Lower leg skin (tissue), 3 donors: ENCODE measurements around the gene LOXL3.

ENCODE experiments used
- POLR2A ChIP-seq, 2 donors: fragments of 450-650 bp; IDR thresholded peaks; one replicate each; pipeline ENCODE4 v1.6.1; 2016 to 2017; ENCODE audit warnings: antibody characterized with exemption in 2 of 2, mild to moderate bottlenecking in 1 of 2, moderate library complexity in 1 of 2
- TF ChIP-seq, protein P1 (sequence below), 3 donors: fragments of 450-650 bp; IDR thresholded peaks; one replicate each; pipeline ENCODE4 v1.5.1; 2016; ENCODE audit warnings: antibody characterized with exemption in 3 of 3, mild to moderate bottlenecking in 3 of 3, moderate library complexity in 2 of 3

DNA sequence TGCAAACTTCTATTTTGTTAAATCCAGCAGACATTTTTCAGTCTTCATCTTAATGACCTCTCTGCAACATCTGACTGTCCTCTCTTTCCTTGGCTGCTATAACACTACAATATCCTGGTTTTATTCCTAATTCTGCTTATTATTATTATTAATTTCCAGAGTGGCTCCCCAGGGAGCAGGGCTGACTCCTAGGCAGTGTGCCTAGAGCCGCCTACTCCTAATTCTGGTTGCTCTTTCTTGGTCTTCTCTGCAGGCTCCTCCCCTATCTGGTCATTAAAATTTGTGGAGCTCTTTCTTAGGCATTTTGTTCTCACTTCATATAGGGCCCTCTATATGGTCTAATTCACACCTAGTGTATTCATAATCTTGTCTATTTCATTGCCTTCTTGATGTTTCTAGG lies 10.8 kb downstream of the LOXL3 start:
- TF ChIP-seq, protein P1, sequence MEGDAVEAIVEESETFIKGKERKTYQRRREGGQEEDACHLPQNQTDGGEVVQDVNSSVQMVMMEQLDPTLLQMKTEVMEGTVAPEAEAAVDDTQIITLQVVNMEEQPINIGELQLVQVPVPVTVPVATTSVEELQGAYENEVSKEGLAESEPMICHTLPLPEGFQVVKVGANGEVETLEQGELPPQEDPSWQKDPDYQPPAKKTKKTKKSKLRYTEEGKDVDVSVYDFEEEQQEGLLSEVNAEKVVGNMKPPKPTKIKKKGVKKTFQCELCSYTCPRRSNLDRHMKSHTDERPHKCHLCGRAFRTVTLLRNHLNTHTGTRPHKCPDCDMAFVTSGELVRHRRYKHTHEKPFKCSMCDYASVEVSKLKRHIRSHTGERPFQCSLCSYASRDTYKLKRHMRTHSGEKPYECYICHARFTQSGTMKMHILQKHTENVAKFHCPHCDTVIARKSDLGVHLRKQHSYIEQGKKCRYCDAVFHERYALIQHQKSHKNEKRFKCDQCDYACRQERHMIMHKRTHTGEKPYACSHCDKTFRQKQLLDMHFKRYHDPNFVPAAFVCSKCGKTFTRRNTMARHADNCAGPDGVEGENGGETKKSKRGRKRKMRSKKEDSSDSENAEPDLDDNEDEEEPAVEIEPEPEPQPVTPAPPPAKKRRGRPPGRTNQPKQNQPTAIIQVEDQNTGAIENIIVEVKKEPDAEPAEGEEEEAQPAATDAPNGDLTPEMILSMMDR (IDR thresholded peaks at IDR 0.05), result no peak
- TF ChIP-seq POLR2A (IDR thresholded peaks at IDR 0.05), result no peak
